Thyroid gland (tissue), 4 donors: Measurements from ENCODE around the gene BLZF1. TPM values are rescaled to one million over a fixed set of nuclear protein-coding genes. Genes with fewer than 3 reads are reported as not detected.

Source experiments
- DNase-seq, 2 donors: peaks; one replicate each; pipeline ENCODE4 v3.0.0-alpha.2; 2019
- H3K27ac ChIP-seq, 3 donors: fragments of 200-600 bp; sonication (generic); 1 replicate in 2 of 3; 2 replicates in 1 of 3; pipeline ENCODE4 v1.5.1; 2016 to 2019; ENCODE audit warnings: mild to moderate bottlenecking in 1 of 3, moderate library complexity in 1 of 3
- H3K27me3 ChIP-seq: fragments of 200-600 bp; sonication (generic); one replicate; pipeline ENCODE4 v1.5.1; 2019
- H3K36me3 ChIP-seq, 2 donors: fragments of 200-600 bp; sonication (generic); one replicate each; pipeline ENCODE4 v1.5.1; 2016 to 2019
- H3K4me1 ChIP-seq, 2 donors: fragments of 200-600 bp; sonication (generic); one replicate each; pipeline ENCODE4 v1.5.1; 2017 to 2019
- H3K4me3 ChIP-seq, 3 donors: fragments of 200-600 bp; sonication (generic); replicated peaks in 1 of 3; 1 replicate in 2 of 3; 2 replicates in 1 of 3; pipeline ENCODE4 v1.5.1; 2016; ENCODE audit warnings: mild to moderate bottlenecking in 1 of 3
- H3K9me3 ChIP-seq: fragments of 200-600 bp; sonication (generic); one replicate; pipeline ENCODE4 v1.5.1; 2017
- CTCF ChIP-seq, 6 experiments: fragments of 200-600 bp in 3 of 6; fragments of 450-650 bp in 3 of 6; sonication (generic) in 3 of 6; IDR thresholded peaks; one replicate each; pipeline ENCODE4 v1.5.1; 2016 to 2019; ENCODE audit warnings: antibody characterized with exemption in 6 of 6, mild to moderate bottlenecking in 2 of 6, inconsistent platforms in 1 of 6, moderate library complexity in 1 of 6
- POLR2A ChIP-seq, 2 donors: fragments of 450-650 bp; IDR thresholded peaks; one replicate each; pipeline ENCODE4 v1.6.1; 2017; ENCODE audit warnings: antibody characterized with exemption in 2 of 2, mild to moderate bottlenecking in 2 of 2, moderate library complexity in 1 of 2
- WGBS, 2 donors: methylation state at CpG; one replicate each; pipeline ENCODE4 v1.1.5; 2017; 5-methylcytosine and 5-hydroxymethylcytosine counted together
- intact Hi-C: fragments of 100-400 bp; cut with DNase I; formaldehyde crosslinking; loops from one replicate; pipeline ENCODE4 v1.15.1; 2023
- total RNA-seq, 4 donors: library from RNA; depleted of rRNA; stranded (reverse); fragments of >200 nt; gene quantifications; one replicate each; pipeline ENCODE4 v1.2.3, GENCODE V29; 2016

The BLZF1 gene
- total RNA-seq, 4 donors from 2014 or later: 26.3 to 37.1 (median 32.5) TPM

GRCh38 chr1:169368406-169368769 lies 393 bp downstream of the BLZF1 start:
- intact Hi-C loops: no loop called here
- DNase-seq: peak; percentile 12 to 38
- no peaks in the 10 kb centered on the region for H3K27me3 ChIP-seq

GRCh38 chr1:169371404-169371803 lies 3.4 kb downstream of the BLZF1 start:
- Histone ChIP-seq H3K36me3 (peaks cover 3 to 7% of the 10 kb centered on the region in 2 donors), H3K4me1 (peaks cover 17 to 18% of the 10 kb centered on the region in 2 donors), H3K27me3 (no peaks in the 10 kb centered on the region), H3K27ac (no peak overlapping the region), H3K9me3 (no peaks in the 10 kb centered on the region), H3K4me3 (no peak overlapping the region)
- intact Hi-C loops: no loop called here
- DNase-seq: no peak
- 84 to 85% methylated on average over 1 of the region's 1 CpG for WGBS, 2 donors
- TF ChIP-seq POLR2A (IDR thresholded peaks at IDR 0.05) (no peak), CTCF (IDR thresholded peaks at IDR 0.05) (no peak)

More at GRCh38 chr1:169368406-169368769, 393 bp downstream of the BLZF1 start:
- Histone ChIP-seq H3K4me3 (peak overlapping the region; percentile 20 to 61 (median 22)), H3K27ac (peak overlapping the region in 2 of 3 donors; percentile 79 to 82), H3K36me3 (peaks cover 3 to 4% of the 10 kb centered on the region in 2 donors), H3K9me3 (no peaks in the 10 kb centered on the region), H3K4me1 (peaks cover 17 to 18% of the 10 kb centered on the region in 2 donors)
- 0 to 1% methylated on average over 16 of the region's 16 CpGs for WGBS, 2 donors
- TF ChIP-seq POLR2A (IDR thresholded peaks at IDR 0.05): no peak
- no peak for TF ChIP-seq CTCF (IDR thresholded peaks at IDR 0.05)

GRCh38 chr1:169381162-169381561 lies 13.2 kb downstream of the BLZF1 start:
- H3K27ac ChIP-seq: no peak overlapping the region
- intact Hi-C loops: no loop called here
- H3K4me1 ChIP-seq: no peaks in the 10 kb centered on the region
- peaks cover 20 to 39% of the 10 kb centered on the region in 2 donors for H3K36me3 ChIP-seq
- no peaks in the 10 kb centered on the region for H3K9me3 ChIP-seq
- H3K27me3 ChIP-seq: no peaks in the 10 kb centered on the region
- no peak for DNase-seq
- TF ChIP-seq CTCF (IDR thresholded peaks at IDR 0.05) (no peak), POLR2A (IDR thresholded peaks at IDR 0.05) (no peak)
- H3K4me3 ChIP-seq: no peak overlapping the region

- WGBS, 2 donors: 81 to 91% methylated on average over 4 of the region's 4 CpGs
- TF ChIP-seq CTCF (IDR thresholded peaks at IDR 0.05): no peak
- no peak for TF ChIP-seq POLR2A (IDR thresholded peaks at IDR 0.05)
- Histone ChIP-seq H3K9me3 (no peaks in the 10 kb centered on the region), H3K4me3 (no peak overlapping the region), H3K27ac (no peak overlapping the region), H3K27me3 (no peaks in the 10 kb centered on the region), H3K36me3 (peaks cover 21 to 45% of the 10 kb centered on the region in 2 donors), H3K4me1 (no peaks in the 10 kb centered on the region)
- DNase-seq: no peak
- intact Hi-C loops: no loop called here
Observed at GRCh38 chr1:169383449-169383848, 15.5 kb downstream of the BLZF1 start.

- no peaks in the 10 kb centered on the region for H3K27me3 ChIP-seq
- no peak for TF ChIP-seq POLR2A (IDR thresholded peaks at IDR 0.05)
- TF ChIP-seq CTCF (IDR thresholded peaks at IDR 0.05): no peak
- H3K36me3 ChIP-seq: peaks cover 38 to 44% of the 10 kb centered on the region in 2 donors
- H3K27ac ChIP-seq: no peak overlapping the region
- no peak overlapping the region for H3K4me3 ChIP-seq
- H3K9me3 ChIP-seq: no peaks in the 10 kb centered on the region
- no peak for DNase-seq
- intact Hi-C loops: no loop called here
- H3K4me1 ChIP-seq: no peaks in the 10 kb centered on the region
Observed at GRCh38 chr1:169387399-169387798, 19.4 kb downstream of the BLZF1 start.
